ENCODE measurements around the gene TNKS1BP1. TPM values are rescaled to one million over a fixed set of nuclear protein-coding genes. Genes with fewer than 3 reads are reported as not detected.

The TNKS1BP1 gene
- total and polyA plus RNA-seq, 8 donors, result 63.4 to 172 (median 80.8) TPM

- Histone ChIP-seq H3K4me1 (peaks cover 3 to 9% (median 4%) of the 10 kb centered on the region in 3 donors), H3K36me3 (peaks cover 0 to 24% (median 23%) of the 10 kb centered on the region in 3 donors), H3K4me3 (peak within 1 kb of the TSS; percentile 82 to 94 (median 84)), H3K27me3 (no peaks in the 10 kb centered on the region), H3K9me3 (no peaks in the 10 kb centered on the region), H3K27ac (peak within 1 kb of the TSS; percentile 65 to 82 (median 73))
- ATAC-seq (peak; percentile 98 to 99 (median 98)), FAIRE-seq (no peak), DNase-seq (peak; percentile 81 to 95 (median 85))
- TF ChIP-seq CTCF (IDR thresholded peaks at IDR 0.05), result no peak
- intact Hi-C loops (cut with DNase I), result no loop called here
- 0% methylated on average over 36 to 69 of the region's 69 CpGs for WGBS, 2 donors
Observed at GRCh38 chr11:57335343-57336110, 10.8 kb upstream of the TNKS1BP1 start, which contains the start of gene SSRP1. Gene SSRP1 (minus strand): TSS chr11:57335892. CDS start chr11:57335121, 771 bp downstream.

GRCh38 chr11:57335023-57335342, 10.2 kb upstream of the TNKS1BP1 start:
- no peaks in the 10 kb centered on the region for H3K27me3 ChIP-seq
- no peak for TF ChIP-seq CTCF (IDR thresholded peaks at IDR 0.05)
- H3K36me3 ChIP-seq, result peaks cover 0 to 28% (median 28%) of the 10 kb centered on the region in 3 donors
- intact Hi-C loops (cut with DNase I), result no loop called here
- H3K27ac ChIP-seq, result peak overlapping the region in 3 of 4 donors; percentile 65 to 78 (median 68)
- H3K9me3 ChIP-seq, result no peaks in the 10 kb centered on the region
- FAIRE-seq (no peak), ATAC-seq (no peak), DNase-seq (no peak)
- H3K4me1 ChIP-seq, result peaks cover 3 to 9% (median 4%) of the 10 kb centered on the region in 3 donors
- 2 to 4% methylated on average over 7 of the region's 7 CpGs for WGBS, 2 donors
- H3K4me3 ChIP-seq, result peak overlapping the region; percentile 82 to 94 (median 84)

- no peak for ATAC-seq
- H3K27ac ChIP-seq, result no peak overlapping the region
- peaks cover 0 to 35% (median 30%) of the 10 kb centered on the region in 3 donors for H3K36me3 ChIP-seq
- H3K27me3 ChIP-seq, result no peaks in the 10 kb centered on the region
- TF ChIP-seq CTCF (IDR thresholded peaks at IDR 0.05), result no peak
- H3K4me1 ChIP-seq, result peaks cover 3 to 9% (median 4%) of the 10 kb centered on the region in 3 donors
- no peaks in the 10 kb centered on the region for H3K9me3 ChIP-seq
- intact Hi-C loops (cut with DNase I), result no loop called here
- FAIRE-seq, result no peak
- DNase-seq, result peak in 1 of 6 donors; percentile 15
- WGBS, 2 donors, result 91 to 92% methylated on average over 11 of the region's 11 CpGs
- no peak overlapping the region for H3K4me3 ChIP-seq
Observed at GRCh38 chr11:57332694-57333440, 8.1 kb upstream of the TNKS1BP1 start.

GRCh38 chr11:57331720-57332119, 7.0 kb upstream of the TNKS1BP1 start:
- Histone ChIP-seq H3K9me3 (no peaks in the 10 kb centered on the region), H3K4me3 (no peak overlapping the region), H3K36me3 (peaks cover 0 to 43% (median 32%) of the 10 kb centered on the region in 3 donors), H3K4me1 (peaks cover 3 to 9% (median 4%) of the 10 kb centered on the region in 3 donors), H3K27me3 (no peaks in the 10 kb centered on the region), H3K27ac (no peak overlapping the region)
- FAIRE-seq, result no peak
- peak in 3 of 6 donors; percentile 10 to 33 (median 30) for DNase-seq
- WGBS, 2 donors, result 92 to 95% methylated on average over 14 of the region's 14 CpGs
- no peak for TF ChIP-seq CTCF (IDR thresholded peaks at IDR 0.05)
- intact Hi-C loops (cut with DNase I), result no loop called here
- no peak for ATAC-seq

Measured in pancreas (tissue), 10 donors.